ENCODE results near the gene KLHL13.
"Not testable (repeated sequence)": the region's sequence is repeated elsewhere in the genome, so short reads cannot be mapped to it uniquely, and the experiment has no call there.

KLHL13 gene

DNA sequence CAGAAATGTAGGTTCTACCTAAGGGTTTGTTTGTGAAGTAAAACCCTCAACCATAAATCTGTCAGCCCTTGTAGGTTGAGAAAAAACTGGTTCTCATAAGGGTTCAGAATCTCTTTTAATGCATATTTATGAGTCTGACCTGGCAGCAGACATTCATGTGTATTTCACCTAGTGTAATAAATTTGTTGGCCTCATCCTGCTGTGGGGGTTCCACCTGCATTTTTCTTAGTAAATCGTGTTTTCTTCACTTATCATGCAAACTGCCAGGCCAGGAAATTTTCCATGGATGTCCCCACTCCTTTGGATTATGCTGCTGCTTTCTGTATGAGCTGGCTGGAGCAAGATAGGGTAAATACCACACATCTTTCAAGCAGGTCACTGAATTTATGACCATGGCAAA is 42.4 kb downstream of the KLHL13 start:
- no peak for DNase-seq (ENCODE audit: low read depth in 2 of 2)

DNA sequence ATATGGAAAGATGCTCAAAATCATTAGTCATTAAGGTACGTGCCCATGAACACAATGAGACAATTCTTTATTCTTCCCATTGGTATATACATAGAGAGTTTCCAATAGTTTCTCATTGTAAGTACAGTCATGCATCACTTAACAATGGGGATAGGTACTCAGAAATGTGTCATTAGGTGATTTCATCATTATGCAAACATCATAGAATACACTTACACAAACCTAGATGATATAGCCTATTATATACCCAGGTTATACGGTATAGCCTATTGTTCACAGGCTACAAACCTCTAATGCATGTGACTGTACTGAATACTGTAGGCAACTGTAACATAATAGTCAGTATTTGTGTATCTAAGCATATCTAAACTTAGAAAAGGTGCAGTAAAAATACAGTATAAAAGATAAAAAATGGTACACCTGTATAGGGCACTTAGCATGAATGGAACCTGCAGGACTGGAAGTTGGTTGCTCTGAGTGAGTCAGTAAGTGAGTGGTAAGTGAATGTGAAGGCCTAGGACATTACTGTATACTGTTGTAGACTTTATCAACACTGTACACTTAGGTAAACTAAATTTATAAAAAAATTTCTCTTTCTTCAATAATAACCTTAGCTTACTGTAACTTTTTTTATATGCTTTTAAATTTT is 49.6 kb downstream of the KLHL13 start:
- no peak for DNase-seq (ENCODE audit: low read depth in 2 of 2)

DNA sequence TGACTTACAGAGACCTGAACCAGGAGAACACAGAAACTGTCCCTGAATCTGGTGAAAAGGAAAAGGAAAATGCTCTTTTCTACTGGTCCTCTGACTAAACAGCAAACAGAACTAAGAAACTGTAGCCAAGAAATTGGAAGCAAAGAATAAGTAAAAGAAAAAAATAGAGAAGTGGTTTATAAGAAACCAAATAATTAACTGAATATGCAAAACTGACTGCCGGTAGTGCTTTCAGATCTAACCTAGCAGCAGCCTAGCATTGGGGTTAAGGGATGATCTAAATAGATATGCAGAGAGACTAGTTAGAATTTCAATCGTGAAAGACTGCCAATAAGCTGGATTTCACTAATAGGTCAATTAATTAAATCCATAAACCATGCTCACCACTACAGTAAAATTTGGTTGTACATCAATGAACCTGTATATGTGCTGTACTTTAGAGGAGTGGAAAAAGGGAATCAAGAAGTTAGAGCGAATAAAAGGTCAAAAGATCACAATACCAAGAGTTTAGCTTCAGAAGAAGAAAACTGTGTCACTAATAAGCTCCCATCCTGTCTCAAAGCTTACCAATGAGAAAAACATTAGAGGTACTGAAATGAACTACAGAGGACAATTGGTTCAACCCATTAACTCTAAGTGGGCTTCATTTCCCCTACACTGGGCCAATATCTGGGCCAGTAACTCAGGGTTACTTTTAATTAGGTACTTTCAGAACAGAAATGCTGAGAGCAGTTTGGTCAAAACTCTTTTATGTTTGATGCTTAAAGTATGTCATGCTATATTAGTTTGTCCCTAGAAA is 53.6 kb downstream of the KLHL13 start:
- no peak for DNase-seq (ENCODE audit: low read depth in 2 of 2)

DNA sequence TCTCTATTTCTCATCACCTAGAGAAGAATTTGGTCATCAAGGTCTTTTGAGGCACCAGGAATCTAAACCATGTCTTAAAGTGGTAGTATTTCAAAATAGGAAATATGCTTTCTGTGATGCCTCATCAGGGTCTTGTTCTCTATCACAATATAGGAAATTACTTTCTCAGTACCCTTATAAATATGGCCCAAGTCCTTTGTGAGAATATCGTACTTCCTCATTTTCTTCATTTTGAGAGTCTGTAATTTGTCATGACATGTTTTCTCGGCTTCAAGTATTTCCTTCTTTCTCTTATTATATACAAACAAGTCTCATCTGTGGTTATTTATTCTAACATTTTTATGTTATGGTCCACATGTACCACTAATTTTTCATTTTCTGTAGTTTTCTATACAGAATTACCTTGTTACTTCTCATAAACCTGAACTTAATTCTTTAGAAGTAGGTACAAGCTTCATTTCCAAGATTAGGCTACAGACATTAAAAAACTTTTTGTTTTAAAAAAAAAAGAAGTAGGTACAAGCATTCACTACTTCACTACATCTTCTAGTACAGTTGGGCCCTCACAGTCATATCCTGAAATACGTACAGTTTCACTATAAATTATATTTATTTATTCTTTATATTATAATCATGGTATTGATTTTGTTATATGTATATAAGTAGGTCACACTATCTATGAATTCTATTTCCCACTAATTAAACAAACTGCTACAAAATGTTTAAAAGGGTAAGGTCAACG is 54.4 kb downstream of the KLHL13 start:
- DNase-seq (ENCODE audit: low read depth in 2 of 2) = no peak

DNA sequence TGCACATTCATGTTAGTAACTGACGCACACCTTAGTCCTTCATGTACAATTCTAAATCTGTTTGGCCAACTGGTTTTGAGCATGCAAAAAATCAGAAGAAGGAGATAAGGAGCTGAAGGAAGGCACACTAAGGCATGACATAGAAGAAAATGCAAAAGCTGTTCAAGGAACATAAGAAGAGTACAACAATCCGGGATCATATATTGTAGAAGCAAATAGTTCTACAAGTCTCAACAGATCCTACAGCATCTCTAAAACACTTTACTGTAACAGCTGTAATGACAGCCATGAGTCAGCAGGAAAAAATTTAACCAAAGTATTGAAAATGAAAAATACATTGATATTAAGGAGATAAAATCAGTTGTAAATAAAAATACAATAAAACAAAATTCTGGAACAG is 57.7 kb downstream of the KLHL13 start:
- no peak for DNase-seq (ENCODE audit: low read depth in 2 of 2)

DNA sequence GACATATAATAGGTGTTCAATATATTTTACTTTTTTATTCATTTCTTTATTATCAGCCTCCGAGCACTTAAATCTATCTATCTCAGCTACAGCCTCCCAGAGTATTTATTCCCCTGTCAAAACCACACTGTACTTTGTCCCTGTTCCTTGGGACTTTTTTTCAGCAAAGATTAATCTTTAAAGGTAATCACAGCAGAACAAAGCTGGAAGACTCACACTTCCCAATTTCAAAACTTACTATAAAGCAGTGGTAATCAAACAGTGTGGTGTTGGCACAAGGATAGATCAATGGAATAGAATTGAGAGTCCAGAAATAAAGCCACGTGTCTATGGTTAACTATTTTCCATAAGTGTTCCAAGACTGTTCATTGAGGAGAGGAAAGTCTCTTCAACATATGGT is 59.7 kb downstream of the KLHL13 start:
- DNase-seq (ENCODE audit: low read depth in 2 of 2) = no peak

DNA sequence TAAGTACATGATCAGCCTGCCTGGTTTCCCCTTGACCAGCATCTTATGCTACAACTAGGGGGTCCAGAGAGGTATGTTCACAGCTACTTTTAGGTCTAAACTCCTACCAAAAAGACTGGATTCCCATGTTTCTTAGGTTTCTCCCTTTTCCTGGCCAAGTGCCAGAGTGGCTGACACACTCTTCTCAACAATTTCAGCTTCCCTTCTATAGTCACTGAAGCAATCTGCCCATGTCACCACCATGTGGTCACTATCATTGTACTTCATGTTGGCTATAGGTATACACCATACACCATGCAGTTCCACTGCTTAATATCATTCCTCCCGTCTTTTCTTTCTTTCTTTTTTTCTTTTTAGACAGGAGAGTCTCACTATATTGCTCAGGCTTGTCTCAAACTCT is 66.9 kb downstream of the KLHL13 start:
- DNase-seq (ENCODE audit: low read depth in 2 of 2) = no peak

DNA sequence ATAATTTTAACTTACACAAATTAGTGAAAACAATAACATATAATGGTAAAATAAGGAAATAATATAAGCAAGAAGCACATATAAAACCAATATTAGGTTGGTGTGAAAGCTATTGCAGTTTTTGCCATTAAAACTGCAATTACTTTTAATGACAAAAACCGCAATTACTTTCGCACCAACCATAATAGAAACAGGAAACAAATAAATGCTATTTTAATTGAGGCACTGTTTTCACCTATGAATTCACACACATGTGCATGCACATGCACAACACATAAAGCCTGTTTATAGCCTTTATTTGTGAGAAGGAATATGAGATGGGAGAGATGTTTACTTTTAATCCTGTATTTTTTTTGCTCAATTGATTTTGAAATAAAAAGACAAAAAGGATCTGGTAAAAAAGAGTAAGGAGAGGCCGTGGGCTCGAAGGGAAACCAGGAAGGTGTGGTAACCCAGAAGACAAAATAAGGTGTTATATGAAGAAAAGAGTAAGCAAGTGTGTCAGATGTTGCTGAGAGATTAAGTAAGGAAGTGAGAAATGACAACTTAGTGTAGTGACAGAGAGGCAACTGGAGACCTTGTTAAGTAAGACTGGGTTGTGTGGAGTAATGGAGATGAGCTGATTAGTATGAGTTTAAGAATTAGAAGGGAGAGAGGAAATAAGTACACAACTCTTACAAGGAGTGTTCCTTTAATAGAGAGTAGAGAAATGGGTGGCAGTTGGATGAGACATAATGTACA is 69.0 kb downstream of the KLHL13 start:
- DNase-seq (ENCODE audit: low read depth in 2 of 2) = no peak

DNA sequence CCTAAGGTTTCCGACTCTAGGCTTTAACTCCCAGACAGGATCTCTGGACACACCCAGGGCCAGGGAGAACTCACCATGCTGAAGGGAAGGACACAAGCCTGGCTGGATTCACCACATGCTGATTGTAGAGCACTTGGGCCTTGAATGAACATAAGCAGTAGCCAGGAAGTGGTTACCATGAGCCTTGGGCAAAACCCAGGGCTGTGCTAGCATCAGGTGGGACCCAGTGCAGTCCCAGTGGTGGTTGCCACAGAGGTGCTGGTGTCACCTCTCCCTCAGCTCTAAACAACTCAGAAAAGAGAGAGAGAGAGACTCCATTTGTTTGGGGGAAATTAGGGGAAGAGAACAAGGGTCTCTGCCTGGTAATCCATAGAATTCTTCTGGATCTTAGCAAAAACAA is 77.0 kb downstream of the KLHL13 start:
- no peak for DNase-seq (ENCODE audit: low read depth in 2 of 2)

DNA sequence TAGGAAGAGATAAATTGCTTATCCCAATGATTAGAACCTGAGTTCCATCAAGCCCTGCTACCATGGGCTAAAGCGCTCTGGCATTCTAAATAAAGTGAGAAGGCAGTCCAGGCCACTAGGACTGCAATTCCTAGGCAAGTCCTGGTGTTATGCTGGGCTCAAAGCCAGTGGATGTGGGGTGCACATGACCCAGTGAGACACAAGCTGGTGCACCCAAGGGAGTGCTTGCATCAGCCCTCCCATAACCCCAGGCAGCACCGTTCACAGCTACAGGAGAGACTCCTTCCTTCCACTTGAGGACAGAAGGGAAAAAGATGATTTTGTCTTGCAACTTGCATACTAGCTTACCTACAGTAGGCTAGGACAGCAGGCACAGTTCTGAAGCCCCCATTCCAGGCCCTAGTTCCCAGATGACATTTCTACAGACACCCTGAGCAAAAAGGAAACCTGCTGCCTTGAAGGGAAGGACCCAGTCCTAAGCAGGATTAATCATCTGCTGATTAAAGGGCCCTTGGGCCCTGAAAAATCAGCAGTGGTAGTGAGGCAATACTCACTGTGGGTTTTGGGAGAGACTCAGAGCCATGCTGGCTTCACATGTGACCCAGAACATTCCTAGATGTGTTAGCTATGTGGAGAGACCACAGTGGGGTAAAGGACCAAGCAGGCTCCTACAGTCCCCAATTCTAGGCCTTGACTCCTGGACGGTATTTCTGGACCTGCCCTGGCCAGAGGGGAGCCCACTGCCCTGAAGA is 77.8 kb downstream of the KLHL13 start:
- no peak for DNase-seq (ENCODE audit: low read depth in 2 of 2)

DNA sequence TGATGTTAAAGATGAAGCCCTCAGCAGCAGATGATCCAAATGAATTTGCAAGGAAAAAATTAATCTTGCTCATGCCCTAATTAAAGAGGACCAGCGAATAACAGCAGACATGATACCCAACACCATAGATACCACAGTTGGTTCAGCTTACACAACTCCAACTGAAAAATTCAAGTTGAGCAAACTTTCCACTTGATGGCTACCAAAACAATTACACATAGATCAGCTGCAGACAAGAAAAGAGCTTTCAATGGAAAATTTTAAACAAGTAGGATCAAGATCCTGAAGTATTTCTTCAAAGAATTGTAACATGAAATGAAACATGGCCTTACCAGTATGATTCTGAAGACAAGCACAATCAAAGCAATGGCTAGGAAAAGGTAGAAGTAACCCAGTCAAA is 90.0 kb downstream of the KLHL13 start:
- no peak for DNase-seq (ENCODE audit: low read depth in 2 of 2)

DNA sequence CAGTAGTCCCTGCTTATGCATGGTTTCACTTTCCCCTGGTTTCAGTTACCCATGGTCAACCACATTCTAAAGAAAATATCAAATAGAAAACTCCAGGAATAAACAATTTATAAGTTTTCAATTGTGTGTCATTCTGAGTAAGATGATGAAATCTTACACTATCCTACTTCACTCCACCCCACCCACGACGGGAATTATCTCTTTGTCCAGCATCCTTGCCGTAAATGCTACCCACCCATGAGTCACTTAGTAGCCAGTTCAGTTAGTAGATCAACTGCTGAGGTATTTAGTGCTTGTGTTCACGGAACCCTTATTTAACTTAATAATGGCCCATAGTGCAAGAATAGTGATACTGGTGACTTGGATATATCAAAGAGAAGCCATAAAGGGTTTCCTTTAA is 91.4 kb downstream of the KLHL13 start:
- no peak for DNase-seq (ENCODE audit: low read depth in 2 of 2)

DNA sequence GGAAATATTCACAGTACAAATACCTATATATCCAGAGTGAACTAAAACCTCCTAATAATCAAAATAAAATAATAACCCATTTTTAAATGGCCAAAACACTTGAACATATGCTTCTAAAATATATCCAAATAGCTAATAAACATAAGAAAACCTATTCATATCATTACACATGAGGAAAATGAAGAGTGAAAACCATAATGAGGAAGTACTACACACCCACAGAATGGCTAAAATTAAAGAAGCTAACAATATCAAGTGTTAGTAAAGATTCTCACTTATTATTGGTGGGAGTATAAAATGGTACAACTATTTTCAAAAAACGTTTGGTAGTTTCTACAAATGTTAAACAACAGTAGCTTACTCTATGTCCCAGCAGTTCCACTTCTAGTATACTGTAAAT is 92.1 kb downstream of the KLHL13 start:
- DNase-seq (ENCODE audit: low read depth in 2 of 2) = no peak

DNA sequence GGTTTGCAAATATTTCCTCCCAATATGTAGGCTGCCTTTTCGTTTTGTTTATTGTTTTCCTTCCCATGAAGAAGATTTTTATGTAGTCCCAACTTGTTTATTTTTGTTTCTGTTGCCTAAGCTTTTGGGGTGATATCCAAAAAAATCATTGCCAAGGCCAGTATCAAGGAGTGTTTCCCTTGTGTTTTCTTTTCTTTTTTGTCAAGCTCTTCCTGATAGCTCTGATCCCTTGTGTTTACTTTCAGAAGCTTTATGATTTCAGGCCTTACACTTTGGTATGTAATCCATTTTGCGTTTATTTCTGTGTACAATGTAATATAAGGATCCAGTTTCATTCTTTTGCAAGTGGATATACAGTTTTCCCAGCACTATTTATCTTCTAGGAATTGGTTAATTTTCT is 93.9 kb downstream of the KLHL13 start:
- DNase-seq (ENCODE audit: low read depth in 2 of 2) = no peak

DNA sequence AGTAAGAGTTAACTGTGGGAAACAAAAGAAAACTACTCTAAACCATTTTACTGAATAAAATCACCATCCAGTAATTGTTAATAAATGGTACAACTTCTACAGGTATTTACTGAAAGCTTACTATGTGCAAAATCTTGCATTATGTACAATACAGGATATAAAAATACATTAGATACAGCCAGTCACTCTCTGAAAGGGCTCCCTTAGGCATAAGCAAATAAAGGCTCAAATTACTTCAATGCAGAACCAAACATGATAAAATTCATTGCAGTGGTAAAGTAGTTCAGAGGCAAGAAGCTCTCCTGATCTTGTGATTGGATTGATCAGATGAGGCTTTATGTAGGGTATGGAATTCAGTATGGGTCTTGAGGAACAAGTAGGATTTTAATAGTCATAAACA is 100.2 kb downstream of the KLHL13 start:
- DNase-seq (ENCODE audit: low read depth in 2 of 2) = no peak

DNA sequence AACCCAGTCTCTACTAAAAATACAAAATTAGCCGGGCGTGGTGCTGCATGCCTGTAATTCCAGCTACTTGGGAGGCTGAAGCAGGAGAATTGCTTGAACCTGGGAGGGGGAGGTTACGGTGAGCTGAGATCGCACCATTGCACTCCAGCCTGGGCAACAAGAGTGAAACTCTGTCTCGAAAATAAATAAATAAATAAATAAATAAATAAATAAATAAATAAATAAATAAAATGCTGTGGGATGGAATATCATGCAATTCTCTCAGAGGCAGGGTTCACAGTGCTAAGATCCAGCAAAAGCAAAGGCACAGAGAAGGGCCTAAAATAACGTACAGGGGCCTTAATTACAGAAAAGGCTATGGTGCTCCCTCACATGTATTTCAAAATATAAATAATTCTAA is 114.2 kb downstream of the KLHL13 start:
- DNase-seq (ENCODE audit: low read depth in 2 of 2) = not testable (repeated sequence)

DNA sequence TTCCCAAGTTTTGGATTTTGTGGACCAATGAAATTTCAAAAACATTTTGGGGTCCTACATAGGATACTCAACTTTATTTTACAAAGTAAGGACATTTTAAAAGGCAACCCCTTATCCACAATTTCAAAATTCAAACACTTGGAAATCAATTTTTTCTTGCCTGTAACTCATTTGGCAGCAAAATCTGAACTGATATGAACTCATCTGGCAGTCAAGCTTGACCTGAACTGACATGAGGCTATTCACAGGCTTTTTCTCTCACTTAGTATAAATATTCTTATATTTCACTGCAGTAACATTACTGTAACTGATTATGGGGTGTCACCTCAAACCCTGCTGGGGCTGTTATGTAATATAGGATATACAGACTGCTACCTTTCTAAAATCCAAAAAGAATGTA is 116.1 kb downstream of the KLHL13 start:
- no peak for DNase-seq (ENCODE audit: low read depth in 2 of 2)

DNA sequence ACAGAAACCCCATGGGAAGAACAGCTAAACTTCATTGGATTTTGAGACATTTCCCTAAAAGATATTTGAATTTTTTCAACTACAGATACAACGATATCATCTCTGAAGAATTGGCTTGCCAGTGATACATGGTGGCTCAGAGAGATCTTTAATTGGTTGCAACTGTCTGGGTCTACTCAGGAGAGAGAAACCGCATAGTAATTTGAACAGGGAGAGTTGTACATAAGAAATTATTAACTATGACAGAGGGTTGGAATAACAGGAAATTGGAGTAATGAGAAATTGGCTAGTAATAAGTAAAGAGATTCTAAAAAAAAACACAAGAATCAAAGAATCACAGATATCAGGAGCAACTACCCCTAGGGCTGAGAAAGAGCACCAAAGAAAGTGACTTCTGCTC is 118.4 kb downstream of the KLHL13 start:
- no peak for DNase-seq (ENCODE audit: low read depth in 2 of 2)

DNA sequence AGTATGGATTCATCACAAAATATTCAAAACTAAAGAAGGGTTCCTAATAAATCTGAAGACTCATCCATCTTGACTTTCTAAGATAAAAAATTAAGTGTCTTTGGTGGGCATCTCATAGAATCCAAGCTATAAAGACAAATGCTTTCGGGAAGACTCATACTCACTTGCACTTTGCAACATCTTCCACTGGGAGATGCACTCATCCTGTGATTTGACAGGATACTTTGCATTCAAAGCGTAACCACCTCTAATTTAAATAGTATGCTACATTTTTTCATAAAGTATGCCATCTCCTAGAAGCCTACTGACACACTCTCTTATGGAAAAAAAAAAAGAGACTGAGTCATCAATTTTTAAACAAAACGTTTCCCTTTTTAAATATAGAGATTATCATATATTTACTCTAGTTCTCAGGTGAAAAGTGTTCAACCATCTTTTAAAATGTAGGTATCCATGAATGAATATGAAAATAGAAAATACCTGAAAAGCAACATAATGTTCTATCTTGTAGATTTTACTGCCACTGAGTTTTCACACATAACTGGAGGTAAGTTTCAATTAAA is 119.6 kb downstream of the KLHL13 start:
- no peak for DNase-seq (ENCODE audit: low read depth in 2 of 2)

DNA sequence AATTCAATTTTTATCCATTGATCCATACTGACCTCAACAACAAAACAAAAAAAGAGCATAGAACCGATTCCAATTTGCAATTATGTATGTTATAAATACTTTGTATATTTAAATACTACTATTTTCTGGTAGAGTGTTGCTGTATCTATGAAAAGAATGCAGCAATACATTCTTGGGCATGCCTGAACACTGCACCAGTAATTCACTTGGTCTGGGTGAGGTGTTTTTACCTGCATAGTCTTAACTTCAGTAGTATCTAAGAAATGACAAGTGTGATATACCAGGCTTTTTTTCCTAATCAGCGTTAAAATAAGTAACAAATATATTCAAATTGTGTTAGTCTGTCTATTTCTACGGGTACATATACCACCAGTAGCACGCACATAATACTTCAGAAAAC is 120.2 kb downstream of the KLHL13 start:
- no peak for DNase-seq (ENCODE audit: low read depth in 2 of 2)

DNA sequence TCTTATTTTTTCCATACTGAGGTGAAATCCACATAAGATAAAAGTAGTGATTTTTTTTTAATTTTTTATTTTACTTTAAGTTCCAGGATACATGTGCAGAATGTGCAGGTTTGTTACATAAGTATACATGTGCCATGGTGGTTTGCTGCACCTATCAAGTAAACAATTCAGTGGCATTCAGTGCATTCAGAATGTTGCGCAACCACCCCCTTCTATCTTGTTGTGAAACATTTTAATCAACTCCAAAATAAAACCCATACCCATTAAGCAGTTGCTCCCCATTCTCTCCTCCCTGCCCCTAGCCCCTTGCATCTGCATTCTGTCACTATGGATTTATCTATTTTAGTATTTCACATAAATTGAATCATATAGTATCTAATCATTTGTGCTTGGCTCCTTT is 121.2 kb downstream of the KLHL13 start:
- no peak for DNase-seq (ENCODE audit: low read depth in 2 of 2)

All from stimulated activated CD4-positive, alpha-beta T cell treated with anti-CD3 and anti-CD28 coated beads, Interleukin-12 subunit alpha, Interleukin-12 subunit beta, amount 100 ng/mL, for 24 hours (primary cell).